HT-29 (cell line): ENCODE results near the gene TAF4. TPM values are rescaled to one million over a fixed set of nuclear protein-coding genes. Genes with fewer than 3 reads are reported as not detected.
"Not testable (repeated sequence)": the region's sequence is repeated elsewhere in the genome, so short reads cannot be mapped to it uniquely, and the experiment has no call there.

Source experiments
- DNase-seq: peaks from one replicate; pipeline ENCODE4 v3.0.0-alpha.2; 2015; ENCODE audit warnings: low spot score
- total RNA-seq: library from RNA; depleted of rRNA; stranded (reverse); fragments of >200 nt; shearing (Covaris generic); gene quantifications from 2 replicates; pipeline ENCODE4 v1.2.3, GENCODE V29; 2014

Gene TAF4
- total RNA-seq, 1 experiment from 2014 or later: 14.1 TPM

DNA sequence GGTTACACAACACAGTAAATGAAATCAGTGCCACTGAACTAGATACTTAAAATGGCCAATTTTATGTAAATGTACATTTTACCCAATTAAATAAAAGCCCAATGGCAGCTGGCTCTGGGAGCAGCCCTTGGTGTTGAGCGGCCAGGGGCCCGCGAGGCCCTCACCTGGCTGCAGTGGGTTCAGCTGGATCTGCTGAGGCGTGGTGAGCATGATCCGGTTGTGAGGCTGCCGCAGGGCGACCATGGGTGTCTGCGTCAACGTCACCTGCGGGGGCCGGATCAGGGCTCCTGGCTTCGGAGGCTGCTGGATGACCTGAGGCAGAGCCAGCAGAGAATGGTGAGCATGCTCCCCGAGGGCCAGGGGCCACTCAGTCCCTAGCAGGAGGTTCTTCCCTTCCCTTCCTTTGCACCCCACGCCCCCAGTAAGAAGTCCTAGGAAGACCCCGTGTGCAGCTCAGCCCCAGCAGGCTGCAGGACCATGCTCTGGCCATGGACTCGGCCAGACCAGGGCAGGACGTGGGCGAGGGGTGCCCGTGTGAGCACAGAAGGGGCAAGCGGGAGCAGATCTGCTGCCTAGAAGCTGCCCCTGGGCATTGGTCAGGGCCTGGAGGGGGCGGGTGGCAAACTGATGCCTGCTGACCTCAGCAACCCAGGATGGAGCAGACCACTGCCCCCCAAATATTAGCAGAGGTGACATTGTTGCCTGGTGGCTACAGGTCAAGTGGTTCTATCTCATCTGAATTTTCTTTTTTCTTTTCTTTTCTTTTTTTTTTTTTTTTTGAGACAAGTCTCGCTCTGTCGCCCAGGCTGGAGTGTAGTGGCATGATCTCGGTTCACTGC is 61.9 kb downstream of the TAF4 start:
- no peak for DNase-seq

DNA sequence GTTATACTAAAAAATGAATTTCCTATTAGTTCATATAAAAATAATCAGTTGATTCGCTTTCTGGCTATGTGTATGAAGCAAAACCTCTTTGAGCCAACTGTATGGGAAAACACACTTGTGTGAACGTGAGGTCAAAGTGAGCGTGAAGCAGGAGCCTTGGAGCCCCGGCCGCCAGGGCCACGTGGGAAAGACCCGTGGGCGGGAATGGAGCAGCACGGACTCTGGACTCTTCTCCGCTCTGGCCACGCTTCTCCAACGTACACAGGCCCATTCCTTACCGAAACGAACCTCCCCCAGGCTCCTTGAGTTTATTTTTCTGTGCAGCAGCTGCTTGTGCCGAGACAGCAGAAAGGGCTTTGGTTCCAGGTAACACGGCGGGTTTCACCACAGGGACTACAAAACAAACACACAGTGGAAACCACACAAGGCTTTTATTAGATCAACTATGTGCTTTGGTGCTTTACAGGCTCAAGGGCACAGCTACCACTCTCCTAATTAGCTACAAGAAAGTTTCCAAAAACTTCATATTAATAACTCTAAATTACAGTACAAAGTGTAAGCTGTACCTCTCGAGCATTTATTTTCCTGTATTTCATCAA is 62.7 kb downstream of the TAF4 start:
- DNase-seq: no peak

DNA sequence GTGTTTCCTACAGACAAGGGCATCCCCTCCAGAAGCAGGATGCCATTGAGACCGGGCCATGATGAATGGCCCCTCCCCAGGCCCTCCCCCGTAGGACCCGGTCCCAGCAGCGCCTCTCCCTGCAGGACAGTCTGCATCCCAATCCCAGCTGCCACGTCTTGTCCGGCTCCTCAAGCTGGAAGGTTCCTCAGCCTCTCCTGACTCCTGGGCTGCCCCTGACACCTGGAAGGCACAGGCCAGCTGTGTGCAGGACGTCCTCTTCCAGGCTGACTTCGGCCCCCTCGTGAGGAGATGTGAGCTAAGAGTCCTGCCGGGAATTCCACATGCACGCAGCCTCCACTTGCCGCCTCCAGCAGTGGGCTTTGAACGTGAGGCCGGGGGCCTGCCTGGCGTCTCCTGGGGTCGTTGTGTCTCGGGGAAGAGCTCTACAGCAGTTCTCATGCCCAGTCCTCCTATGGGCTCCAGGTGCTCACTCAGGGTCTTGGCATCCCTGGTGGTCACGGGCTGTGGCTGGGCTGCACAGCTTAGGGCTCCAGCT is 64.4 kb downstream of the TAF4 start:
- no peak for DNase-seq

GRCh38 chr20:61998343-61999121 is 67.1 kb downstream of the TAF4 start:
- DNase-seq: no peak

DNA sequence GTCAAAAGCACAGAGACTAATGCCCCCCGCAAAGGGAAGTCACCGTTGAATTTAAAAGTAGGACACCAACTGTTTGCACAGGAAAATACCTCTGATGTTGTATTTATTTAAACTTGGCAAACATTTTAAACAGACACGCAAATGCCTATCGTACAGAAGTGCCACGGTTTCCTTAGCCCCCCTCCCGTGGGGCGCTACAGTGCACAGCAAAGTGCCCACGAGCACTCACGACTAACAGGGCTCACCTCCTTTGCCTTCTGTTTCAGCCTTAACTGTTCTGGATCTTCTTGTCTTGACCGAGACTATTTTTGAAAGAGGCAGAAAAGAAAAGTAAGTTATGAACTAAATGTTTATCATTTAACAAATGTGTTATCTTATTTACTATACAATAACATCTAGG is 67.8 kb downstream of the TAF4 start:
- no peak for DNase-seq

- no peak for DNase-seq
Observed at GRCh38 chr20:61997372-61997771, 68.3 kb downstream of the TAF4 start.

- DNase-seq: no peak
Observed at GRCh38 chr20:61994546-61994945, 71.1 kb downstream of the TAF4 start.

DNA sequence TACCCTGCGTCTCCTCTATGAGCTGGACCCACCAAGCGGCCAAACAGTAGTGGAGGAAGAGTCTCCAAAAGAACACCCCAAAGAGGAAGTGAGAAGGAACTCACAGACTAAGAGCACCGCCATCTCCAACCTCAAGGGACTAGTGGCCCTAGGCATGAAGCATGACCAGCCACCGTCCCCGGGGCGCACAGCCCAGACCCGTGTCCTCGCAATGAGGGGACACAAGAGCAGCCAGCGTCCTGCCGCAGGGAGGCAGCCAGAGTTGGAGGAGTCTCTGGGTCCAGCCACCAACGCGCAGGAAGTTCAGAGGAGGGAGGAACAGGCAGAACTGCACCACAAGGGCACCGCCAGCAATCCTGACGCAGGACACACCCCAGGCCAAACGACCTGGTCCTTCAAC is 72.6 kb downstream of the TAF4 start:
- DNase-seq: no peak

- no peak for DNase-seq
Observed at GRCh38 chr20:61991476-61991875, 74.2 kb downstream of the TAF4 start.

GRCh38 chr20:61990484-61990883 is 75.2 kb downstream of the TAF4 start:
- no peak for DNase-seq

DNA sequence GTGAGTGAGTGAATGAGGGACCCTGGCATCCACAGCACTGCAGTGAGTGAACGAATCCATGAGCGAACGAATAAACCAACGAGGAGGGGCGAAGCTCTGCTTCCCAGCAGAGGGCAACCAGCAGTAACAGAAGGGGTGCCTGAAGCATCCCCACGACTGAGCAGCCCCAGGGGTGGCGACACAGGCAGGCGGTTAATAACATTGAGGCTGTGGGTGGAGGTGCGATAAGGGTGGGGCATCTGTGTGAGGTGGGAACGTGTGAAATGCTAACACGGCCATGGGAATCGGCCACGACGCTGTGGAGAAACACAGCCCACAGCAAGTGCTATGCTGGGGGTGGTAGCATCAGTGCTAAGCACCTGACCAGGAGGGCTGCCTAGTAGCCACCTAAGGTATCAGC is 75.9 kb downstream of the TAF4 start:
- no peak for DNase-seq

- no peak for DNase-seq
Observed at GRCh38 chr20:61988665-61989064, 77.0 kb downstream of the TAF4 start.

DNA sequence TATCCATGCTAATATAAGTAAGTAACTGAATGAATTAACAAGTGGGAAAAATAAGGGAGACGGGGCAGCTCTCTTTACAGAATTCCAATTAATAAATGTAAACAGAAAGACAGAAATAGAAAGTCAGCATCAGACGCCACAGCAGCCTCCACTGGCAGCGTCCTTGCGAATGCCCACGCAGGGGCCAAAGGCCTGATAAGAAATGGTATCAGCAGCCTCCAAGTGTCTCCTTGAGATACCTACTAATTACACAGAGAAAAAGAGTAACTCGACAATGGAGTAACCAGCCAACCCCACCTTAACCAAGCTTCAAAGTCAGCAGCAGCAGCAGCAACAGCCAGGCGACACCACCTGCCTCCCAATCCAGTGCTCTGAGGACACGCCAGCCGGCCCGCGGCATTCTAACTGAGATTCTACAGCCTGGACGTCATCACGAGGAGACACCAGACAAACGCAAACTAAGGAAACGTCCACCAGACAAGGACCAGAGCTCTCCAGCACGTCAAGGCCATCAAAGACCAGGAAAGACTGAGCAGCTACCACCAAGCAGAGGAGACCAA is 78.8 kb downstream of the TAF4 start:
- no peak for DNase-seq

DNA sequence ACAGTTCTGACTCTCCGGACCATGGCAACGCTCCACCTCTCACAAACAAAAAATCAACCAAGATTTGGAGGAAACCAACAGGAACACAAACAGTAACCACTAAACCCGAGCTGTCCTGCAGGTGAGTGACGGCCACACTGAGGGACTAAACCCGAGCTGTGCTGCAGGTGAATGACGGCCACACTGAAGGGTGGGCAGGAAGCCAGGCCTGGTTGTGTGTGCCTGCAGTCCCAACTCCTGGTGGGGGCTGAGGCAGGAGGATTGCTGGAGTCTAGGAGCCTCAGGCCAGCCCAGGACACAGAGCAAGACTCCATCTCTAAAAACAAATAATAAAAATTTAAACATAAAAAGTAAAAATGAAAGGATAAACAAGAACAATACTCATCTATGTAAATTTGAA is 80.6 kb downstream of the TAF4 start:
- DNase-seq: no peak

DNA sequence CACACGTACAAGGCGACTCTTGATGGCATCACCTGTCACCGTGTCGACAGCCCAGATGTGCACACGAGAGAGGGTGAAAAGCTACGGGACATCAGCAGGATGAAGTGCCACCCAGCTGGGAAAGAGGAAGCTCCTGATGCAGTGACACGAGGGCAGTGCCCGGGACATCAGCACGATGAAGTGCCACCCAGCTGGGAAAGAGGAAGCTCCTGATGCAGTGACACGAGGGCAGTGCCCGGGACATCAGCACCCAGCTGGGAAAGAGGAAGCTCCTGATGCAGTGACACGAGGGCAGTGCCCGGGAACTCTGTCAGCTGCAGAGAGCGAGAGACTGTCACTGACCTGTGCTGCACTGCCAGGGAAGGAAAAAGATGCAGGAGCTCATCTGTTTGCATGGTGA is 81.2 kb downstream of the TAF4 start:
- DNase-seq: not testable (repeated sequence)

DNA sequence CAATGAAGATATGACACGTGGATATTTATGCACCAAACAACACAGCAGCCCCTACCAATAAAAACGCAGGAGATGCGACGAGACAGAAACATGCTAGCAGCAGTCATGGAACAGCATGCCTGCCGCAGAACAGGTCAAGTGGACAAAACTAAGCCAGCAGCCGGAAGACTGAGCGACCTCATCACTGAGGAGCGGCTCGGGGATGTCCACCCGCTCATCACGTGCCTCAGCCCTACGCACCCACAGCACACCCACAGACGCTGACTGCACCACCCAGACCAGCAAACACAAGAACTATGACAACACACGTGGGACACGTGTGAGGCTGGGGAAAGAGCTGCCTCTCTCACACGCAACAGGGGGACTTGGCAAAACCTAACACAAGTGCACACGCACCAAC is 81.7 kb downstream of the TAF4 start:
- no peak for DNase-seq

- no peak for DNase-seq
Observed at GRCh38 chr20:61982951-61983315, 82.7 kb downstream of the TAF4 start.

DNA sequence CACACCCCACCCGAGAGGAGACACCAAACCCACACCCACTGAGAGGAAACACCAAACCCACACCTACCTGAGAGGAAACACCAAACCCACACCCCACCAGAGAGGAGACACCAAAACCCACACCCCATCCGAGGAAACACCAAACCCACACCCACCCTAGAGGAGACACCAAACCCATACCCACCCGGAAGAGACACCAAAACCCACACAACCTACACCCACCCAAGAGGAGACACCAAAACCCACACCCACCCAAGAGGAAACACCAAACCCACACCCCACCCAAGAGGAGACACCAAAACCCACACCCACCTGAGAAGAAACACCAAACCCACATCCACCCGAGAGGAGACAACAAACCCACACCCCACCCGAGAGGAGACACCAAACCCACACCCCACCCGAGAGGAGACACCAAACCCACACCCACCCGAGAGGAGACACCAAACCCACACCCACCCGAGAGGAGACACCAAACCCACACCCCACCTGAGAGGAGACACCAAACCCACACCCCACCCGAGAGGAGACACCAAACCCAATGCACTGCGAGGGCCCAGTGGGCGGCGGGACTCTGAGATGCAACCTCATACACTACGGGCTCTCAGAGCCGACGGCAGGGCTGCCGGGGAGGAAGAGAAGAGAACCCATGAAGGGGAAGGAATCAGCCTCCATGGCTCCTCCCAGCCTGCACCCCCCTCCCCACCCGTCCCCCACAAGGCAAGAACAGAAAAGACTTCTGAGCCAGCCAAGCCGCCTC is 83.3 kb downstream of the TAF4 start:
- DNase-seq: no peak

GRCh38 chr20:61981691-61982090 is 84.0 kb downstream of the TAF4 start:
- not testable (repeated sequence) for DNase-seq

DNA sequence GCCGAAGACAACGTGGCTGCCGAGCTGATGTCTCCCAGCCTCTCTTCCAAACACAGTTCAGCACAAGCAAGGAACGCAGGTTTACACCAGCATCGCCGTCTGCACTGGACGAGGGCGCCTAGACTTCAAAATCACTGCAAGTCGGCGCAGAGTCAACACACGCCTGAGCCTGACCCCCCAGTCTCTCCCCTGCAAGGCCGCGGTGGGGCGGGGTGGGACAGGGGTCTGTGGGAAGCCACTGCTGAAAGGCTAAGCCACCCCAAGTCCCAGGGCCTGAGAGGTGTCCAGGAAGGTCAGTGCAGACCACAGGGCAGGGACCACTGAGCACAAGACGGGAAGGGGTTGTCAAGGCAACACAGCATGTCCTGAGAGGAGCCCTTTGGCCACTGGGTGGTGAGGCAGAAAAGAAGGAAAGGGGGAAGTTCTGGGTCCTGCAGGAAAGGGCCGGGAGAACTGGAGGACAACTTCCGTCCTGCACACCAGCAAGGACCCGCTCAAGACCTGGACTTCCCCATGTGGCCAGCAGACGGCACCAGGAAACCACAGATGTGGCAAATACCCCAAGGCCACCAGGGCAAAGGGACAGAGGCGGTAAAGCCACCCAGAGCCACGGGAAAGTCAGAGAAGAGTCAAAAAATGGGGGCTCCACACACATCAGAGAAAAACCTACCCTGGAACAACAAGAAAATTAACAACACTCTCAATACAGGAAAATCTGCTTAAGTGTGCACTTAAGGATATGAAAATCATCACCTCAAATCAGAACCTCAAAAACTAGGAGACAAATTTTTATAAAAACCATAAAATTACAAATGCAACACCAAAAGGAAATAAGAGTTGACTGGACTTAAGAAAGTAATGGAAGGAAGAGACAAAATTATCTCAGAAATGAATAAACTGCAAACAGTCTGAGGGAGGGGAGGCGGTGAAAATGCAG is 84.8 kb downstream of the TAF4 start:
- DNase-seq: peak; percentile 77
